Heart left ventricle (tissue), 16 donors: ENCODE measurements around the gene SUCO. TPM values are rescaled to one million over a fixed set of nuclear protein-coding genes. Genes with fewer than 3 reads are reported as not detected.

Source experiments
- ATAC-seq, 4 donors: fragments of 200-7000 bp; cut with Tn5 transposase; one replicate each; pipeline ENCODE4 v1.9.1; 2020 to 2022; ENCODE audit warnings: moderate library complexity in 4 of 4, mild to moderate bottlenecking in 3 of 4, moderate number of reproducible peaks in 1 of 4
- DNase-seq, 5 donors: peaks; one replicate each; pipeline ENCODE4 v3.0.0-alpha.2; 2020
- H3K27ac ChIP-seq, 12 donors: fragments of 200-600 bp; sonication (generic) in 4 of 12; one replicate each; pipeline versions ENCODE4 v1.5.0 to v1.8.0; 2016 to 2022; ENCODE audit warnings: mild to moderate bottlenecking in 2 of 12
- H3K27me3 ChIP-seq, 9 donors: fragments of 200-600 bp; sonication (generic) in 2 of 9; one replicate each; pipeline versions ENCODE4 v1.5.1 to v1.8.0; 2016 to 2022; ENCODE audit warnings: mild to moderate bottlenecking in 3 of 9
- H3K36me3 ChIP-seq, 9 donors: fragments of 200-600 bp; sonication (generic) in 2 of 9; one replicate each; pipeline versions ENCODE4 v1.5.0 to v1.8.0; 2018 to 2022; ENCODE audit warnings: mild to moderate bottlenecking in 2 of 9
- H3K4me1 ChIP-seq, 12 donors: fragments of 200-600 bp; sonication (generic) in 4 of 12; one replicate each; pipeline versions ENCODE4 v1.5.0 to v1.8.0; 2016 to 2022; ENCODE audit warnings: mild to moderate bottlenecking in 3 of 12
- H3K4me3 ChIP-seq, 12 donors: fragments of 200-600 bp; sonication (generic) in 4 of 12; one replicate each; pipeline versions ENCODE4 v1.5.0 to v1.8.0; 2017 to 2022; ENCODE audit warnings: mild to moderate bottlenecking in 9 of 12, moderate library complexity in 4 of 12
- H3K9me3 ChIP-seq, 12 donors: fragments of 200-600 bp; sonication (generic) in 4 of 12; one replicate each; pipeline versions ENCODE4 v1.5.0 to v1.8.0; 2016 to 2022; ENCODE audit warnings: mild to moderate bottlenecking in 1 of 12
- CTCF ChIP-seq, 12 donors: fragments of 200-600 bp; sonication (generic) in 4 of 12; IDR thresholded peaks; one replicate each; pipeline versions ENCODE4 v1.5.0 to v1.8.0; 2018 to 2022; ENCODE audit warnings: antibody characterized with exemption in 12 of 12, mild to moderate bottlenecking in 5 of 12
- POLR2A ChIP-seq, 2 donors: fragments of 450-650 bp; IDR thresholded peaks; one replicate each; pipeline ENCODE4 v1.6.1; 2017; ENCODE audit warnings: antibody characterized with exemption in 2 of 2, mild to moderate bottlenecking in 2 of 2, moderate library complexity in 2 of 2
- WGBS, 4 donors: extraction: QIAGEN DNeasy Blood & Tissue Kit in 2 of 4; methylation state at CpG; one replicate each; pipeline versions ENCODE4 v1.1.5 to v1.1.7; 2013 to 2018; 5-methylcytosine and 5-hydroxymethylcytosine counted together
- intact Hi-C, 10 donors: fragments of 100-400 bp; cut with DNase I; formaldehyde crosslinking; loops; one replicate each; pipeline versions ENCODE4 v1.11.1 to v1.14.2; 2022
- polyA plus RNA-seq, 2 donors: library from polyadenylated mRNA; stranded (reverse); fragments of 200-250 nt; gene quantifications; one replicate each; pipeline ENCODE4 v1.2.3, GENCODE V29; 2013
- total RNA-seq, 9 donors: library from RNA; depleted of rRNA in 2 of 9; stranded (reverse); fragments of >200 nt in 2 of 9; fragmentation: NEBNext Ultra II Directional in 3 of 9; extraction: Animal tissue kit (Norgen Biotek cat#: 25700) in 3 of 9; gene quantifications; one replicate each; pipeline versions ENCODE4 v1.1.0 to v1.2.4, GENCODE V29; 2016 to 2023
- donor health status: ischemic (EF 13 %, LVEDD 7.1; RV severe dilation, severe dysfunction).
- donor health status: healthy with polysubstance abuse.
- donor health status: DM: no; HTN: yes; CAD: no.
- donor health status: DM: no; HTN: no; CAD: no.
- donor health status: ischemic (EF 25% LVEDD 6.9; RV normal size, moderate dysfunction).
- donor health status: ischemic (EF 25% LVEDD 5.7; RV mildly dilated, moderate dysfunction).
- donor health status: healthy.
- donor health status: DM: yes; HTN: yes; CAD: no.
- donor health status: ischemic (EF 35%, LVEDD 5.7; RV mildly dilated, moderate dysfunction).
- donor health status: nonischemic (EF 11% LVEDD 7.7; RV severe dilation, severe dysfunction).
- donor health status: DM: yes; HTN: yes; CAD: no.
- donor health status: PGD.
- donor health status: ischemic (EF 29% LVEDD 5.4; RV normal size, mild dysfunction).
- donor health status: nonischemic (EF 23%, LVEDD 6.1; RV moderate dilation, normal function).

The SUCO gene
- total and polyA plus RNA-seq, 11 donors, result 6.7 to 33.4 (median 23.7) TPM

DNA sequence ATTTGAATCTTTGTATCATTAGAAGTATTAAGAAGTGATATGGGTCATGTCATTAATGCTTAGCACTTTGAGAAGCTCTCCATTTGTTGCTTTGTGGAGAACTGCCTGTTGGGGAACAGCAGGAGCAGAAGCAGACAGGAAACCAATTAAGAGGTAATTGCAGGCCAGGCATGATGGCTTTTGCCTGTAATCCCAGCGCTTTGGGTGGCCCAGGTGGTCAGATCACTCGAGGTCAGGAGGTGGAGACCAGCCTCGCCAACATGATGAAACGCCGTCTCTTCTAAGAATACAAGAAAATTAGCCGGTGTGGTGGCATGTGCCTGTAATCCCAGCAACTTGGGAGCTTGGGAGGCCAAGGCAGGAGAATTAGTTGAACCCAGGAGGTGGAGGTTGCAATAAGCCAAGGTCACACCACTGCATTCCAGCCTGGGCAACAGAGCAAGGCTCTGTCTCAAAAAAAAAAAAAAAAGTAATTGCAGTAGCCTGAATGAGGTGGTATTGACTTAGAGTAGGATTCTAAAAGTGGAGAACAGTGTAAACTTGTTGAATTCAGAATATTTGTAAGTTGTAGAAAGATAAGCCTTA is 68.2 kb downstream of the SUCO start:
- ATAC-seq (no peak), DNase-seq (no peak)
- Histone ChIP-seq H3K27ac (no peak overlapping the region), H3K9me3 (peaks cover 0 to 7% (median 0%) of the 10 kb centered on the region in 12 donors), H3K36me3 (peaks cover 0 to 96% (median 73%) of the 10 kb centered on the region in 9 donors), H3K4me3 (no peak overlapping the region), H3K27me3 (no peaks in the 10 kb centered on the region), H3K4me1 (no peaks in the 10 kb centered on the region)
- intact Hi-C loops, result no loop called here
- 95 to 98% (median 97%) methylated on average over 6 of the region's 6 CpGs for WGBS, 4 donors
- TF ChIP-seq CTCF (IDR thresholded peaks at IDR 0.05), result no peak
- TF ChIP-seq POLR2A (IDR thresholded peaks at IDR 0.05), result no peak

GRCh38 chr1:172602706-172603105 is 69.8 kb downstream of the SUCO start:
- intact Hi-C loops, result no loop called here
- no peaks in the 10 kb centered on the region for H3K4me1 ChIP-seq
- H3K27ac ChIP-seq, result no peak overlapping the region
- no peak for ATAC-seq
- H3K36me3 ChIP-seq, result peaks cover 0 to 81% (median 57%) of the 10 kb centered on the region in 9 donors
- no peaks in the 10 kb centered on the region for H3K9me3 ChIP-seq
- no peak for DNase-seq
- H3K27me3 ChIP-seq, result no peaks in the 10 kb centered on the region
- TF ChIP-seq POLR2A (IDR thresholded peaks at IDR 0.05) (no peak), CTCF (IDR thresholded peaks at IDR 0.05) (no peak)
- no peak overlapping the region for H3K4me3 ChIP-seq

- TF ChIP-seq POLR2A (IDR thresholded peaks at IDR 0.05), result no peak
- no peak for TF ChIP-seq CTCF (IDR thresholded peaks at IDR 0.05)
- no peak overlapping the region for H3K4me3 ChIP-seq
- intact Hi-C loops, result no loop called here
- H3K4me1 ChIP-seq, result no peaks in the 10 kb centered on the region
- 92 to 99% (median 97%) methylated on average over 4 of the region's 4 CpGs for WGBS, 4 donors
- no peak for ATAC-seq
- no peak for DNase-seq
- no peaks in the 10 kb centered on the region for H3K27me3 ChIP-seq
- no peaks in the 10 kb centered on the region for H3K9me3 ChIP-seq
- H3K36me3 ChIP-seq, result peaks cover 0 to 74% (median 46%) of the 10 kb centered on the region in 9 donors
- H3K27ac ChIP-seq, result no peak overlapping the region
Measured at GRCh38 chr1:172603816-172604215, 70.9 kb downstream of the SUCO start.

DNA sequence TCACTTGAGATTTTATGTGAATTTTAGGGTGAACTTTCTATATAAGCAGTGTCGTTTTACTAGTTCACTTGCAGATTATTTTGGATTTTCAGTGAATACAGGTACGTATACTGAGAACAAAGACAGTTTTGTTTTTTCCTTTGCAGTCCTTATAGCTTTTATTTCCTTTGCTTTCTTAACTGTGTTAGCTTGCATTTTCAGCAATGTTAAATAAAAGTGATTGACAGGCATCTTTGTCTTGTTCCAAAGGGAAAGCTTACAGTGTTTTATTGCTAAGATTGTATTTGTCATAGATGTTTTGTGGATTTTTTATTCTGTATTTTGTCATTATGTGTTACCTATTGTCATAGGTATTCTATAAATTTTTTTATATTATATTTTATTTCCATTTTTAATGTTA is 72.7 kb downstream of the SUCO start:
- Histone ChIP-seq H3K27ac (no peak overlapping the region), H3K4me1 (no peaks in the 10 kb centered on the region), H3K27me3 (no peaks in the 10 kb centered on the region), H3K4me3 (no peak overlapping the region), H3K36me3 (peaks cover 0 to 75% (median 49%) of the 10 kb centered on the region in 9 donors), H3K9me3 (no peaks in the 10 kb centered on the region)
- DNase-seq, result no peak
- no peak for TF ChIP-seq CTCF (IDR thresholded peaks at IDR 0.05)
- TF ChIP-seq POLR2A (IDR thresholded peaks at IDR 0.05), result no peak
- intact Hi-C loops, result loop anchor here in 3 of 10 donors (5.0 kb wide), 1 partner anchor 112 kb away; no protein-coding TSS in a partner anchor
- ATAC-seq, result no peak
- WGBS, 4 donors, result 97 to 99% (median 98%) methylated on average over 2 of the region's 2 CpGs
